ENCODE data around the gene PDYN.

The PDYN gene

GRCh38 chr20:1949347-1950100 is 44.3 kb downstream of the PDYN start:
- no peak for DNase-seq

GRCh38 chr20:1947535-1947846 is 46.4 kb downstream of the PDYN start:
- DNase-seq = no peak

- no peak for DNase-seq
Observed at GRCh38 chr20:1946762-1947534, 46.9 kb downstream of the PDYN start.

- no peak for DNase-seq
Observed at GRCh38 chr20:1946442-1946761, 47.5 kb downstream of the PDYN start.

- no peak for DNase-seq
Observed at GRCh38 chr20:1945660-1946059, 48.2 kb downstream of the PDYN start.

GRCh38 chr20:1945134-1945618 is 48.7 kb downstream of the PDYN start:
- no peak for DNase-seq

GRCh38 chr20:1944345-1945091 is 49.3 kb downstream of the PDYN start:
- no peak for DNase-seq

GRCh38 chr20:1943275-1944002 is 50.4 kb downstream of the PDYN start:
- no peak for DNase-seq

GRCh38 chr20:1942486-1943274 is 51.2 kb downstream of the PDYN start:
- DNase-seq = no peak

GRCh38 chr20:1942061-1942460 is 51.8 kb downstream of the PDYN start:
- DNase-seq = no peak

- no peak for DNase-seq
Observed at GRCh38 chr20:1941226-1941625, 52.6 kb downstream of the PDYN start.

GRCh38 chr20:1940581-1940980 is 53.3 kb downstream of the PDYN start:
- no peak for DNase-seq

GRCh38 chr20:1939270-1939595 is 54.6 kb downstream of the PDYN start:
- no peak for DNase-seq

GRCh38 chr20:1938464-1939269 is 55.2 kb downstream of the PDYN start:
- no peak for DNase-seq

GRCh38 chr20:1937316-1937976 is 56.4 kb downstream of the PDYN start:
- no peak for DNase-seq

- DNase-seq = no peak
Observed at GRCh38 chr20:1935696-1936366, 58.0 kb downstream of the PDYN start.

GRCh38 chr20:1934721-1935573 is 58.9 kb downstream of the PDYN start:
- DNase-seq = no peak

GRCh38 chr20:1934156-1934555 is 59.7 kb downstream of the PDYN start:
- DNase-seq = no peak

GRCh38 chr20:1933465-1933870 is 60.4 kb downstream of the PDYN start:
- DNase-seq = no peak
